ENCODE results near the gene ACTL7A. TPM values are rescaled to one million over a fixed set of nuclear protein-coding genes. Genes with fewer than 3 reads are reported as not detected.

The ACTL7A gene
- total and polyA plus RNA-seq, 9 of the 15 experiments (the other 6 are each of a cell fraction or from before 2014, with no cell fraction given), result not detected

GRCh38 chr9:108867116-108867515 is 5.0 kb downstream of the ACTL7A start:
- intact Hi-C loops (cut with micrococcal nuclease), result no loop called here
- DNase-seq (ENCODE audit: extremely low read depth in 1 of 4, low spot score in 3 of 4) (no peak), FAIRE-seq (no peak), ATAC-seq (no peak)
- CTCF ChIA-PET (ENCODE audit: low intra/inter-chr PET ratio), result no interaction called here
- Histone ChIP-seq H2AFZ (ENCODE audit: low read depth, low read length) (no peak overlapping the region), H3K9ac (ENCODE audit: insufficient read depth in 1 of 2, low read depth in 2 of 2, low read length in 2 of 2) (no peak overlapping the region), H3K4me2 (ENCODE audit: insufficient read depth, low read length) (no peak overlapping the region), H4K20me1 (replicated peaks; ENCODE audit: control insufficient read depth, insufficient read depth, low read length) (no peaks in the 10 kb centered on the region), H3K4me3 (no peak overlapping the region), H3K27ac (ENCODE audit: extremely low read depth, low read depth, low read length) (no peak overlapping the region), H3K9me3 (replicated peaks; ENCODE audit: control insufficient read depth, insufficient read depth, low read depth, low read length) (no peaks in the 10 kb centered on the region), H3K9me1 (ENCODE audit: control insufficient read depth, insufficient read depth, low read length) (no peaks in the 10 kb centered on the region), H3K27me3 (ENCODE audit: control insufficient read depth in 2 of 2, insufficient read depth in 2 of 2, low read length in 2 of 2) (no peaks in the 10 kb centered on the region; a peak in 1 of 5 replicates), H3K79me2 (ENCODE audit: control insufficient read depth, insufficient read depth, low read length) (no peaks in the 10 kb centered on the region), H3K36me3 (ENCODE audit: control insufficient read depth, insufficient read depth, low read length) (peaks cover 22% of the 10 kb centered on the region; the same call in 2 of the 3 replicates), H3K4me1 (replicated peaks in 1 of 2; ENCODE audit: control insufficient read depth in 2 of 2, insufficient read depth in 2 of 2, low read length in 2 of 2) (no peaks in the 10 kb centered on the region)
- no TSS peak for BruUV-seq (replicated peaks)
- TF ChIP-seq PHB (CRISPR knock-in tag; IDR thresholded peaks at IDR 0.05) (no peak), IRF2 (CRISPR knock-in tag; IDR thresholded peaks at IDR 0.05) (no peak), CBX3 (IDR thresholded peaks at IDR 0.05; ENCODE audit: borderline replicate concordance in 1 of 2, low read length in 2 of 2) (no peak), RHOXF2B (CRISPR knock-in tag; conservative IDR thresholded peaks at IDR 0.05) (no peak), ATF1 (CRISPR knock-in tag; IDR thresholded peaks at IDR 0.05) (no peak), ATF1 (tag; IDR thresholded peaks at IDR 0.05) (no peak), IFI16 (CRISPR knock-in tag; IDR thresholded peaks at IDR 0.05) (no peak), ZNF184 (CRISPR knock-in tag; IDR thresholded peaks at IDR 0.05) (no peak), NR2F6 (CRISPR knock-in tag; IDR thresholded peaks at IDR 0.05) (no peak), ZNF449 (CRISPR knock-in tag; IDR thresholded peaks at IDR 0.05) (no peak), FOXJ2 (tag; IDR thresholded peaks at IDR 0.05) (no peak), ZNF3 (CRISPR knock-in tag; IDR thresholded peaks at IDR 0.05) (no peak), FIP1L1 (IDR thresholded peaks at IDR 0.05; ENCODE audit: low read depth, low read length, poor library complexity, severe bottlenecking) (no peak), SMAD2 (IDR thresholded peaks at IDR 0.05; ENCODE audit: low read depth, low read length) (no peak), NCOA4 (IDR thresholded peaks at IDR 0.05; ENCODE audit: partially characterized antibody) (no peak)
- in situ Hi-C loops (cut with MboI), result no loop called here
- POLR2A ChIA-PET, result interaction anchor here (0.6 to 0.9 kb wide), 3 partner anchors 22 to 290 kb away, joined by 3 read pairs; no protein-coding TSS in a partner anchor

Data from K562 (cell line).